ENCODE data around the gene CPED1.
"Not testable (repeated sequence)": the region's sequence is repeated elsewhere in the genome, so short reads cannot be mapped to it uniquely, and the experiment has no call there.

The CPED1 gene

GRCh38 chr7:121038717-121039509, 50.4 kb downstream of the CPED1 start:
- DNase-seq, result no peak

GRCh38 chr7:121039510-121039822, 51.0 kb downstream of the CPED1 start:
- no peak for DNase-seq

GRCh38 chr7:121039994-121040393, 51.5 kb downstream of the CPED1 start:
- DNase-seq, result no peak

GRCh38 chr7:121041516-121042148, 53.1 kb downstream of the CPED1 start:
- no peak for DNase-seq

- no peak for DNase-seq
These were observed 53.7 kb downstream of the CPED1 start for GRCh38 chr7:121042195-121042594.

- DNase-seq, result no peak
These were observed 54.4 kb downstream of the CPED1 start for GRCh38 chr7:121042899-121043298.

GRCh38 chr7:121043314-121044234, 55.1 kb downstream of the CPED1 start:
- DNase-seq, result no peak

GRCh38 chr7:121045090-121045489, 56.6 kb downstream of the CPED1 start:
- DNase-seq, result no peak

- no peak for DNase-seq
These were observed 57.5 kb downstream of the CPED1 start for GRCh38 chr7:121046009-121046408.

- DNase-seq, result no peak
These were observed 58.5 kb downstream of the CPED1 start for GRCh38 chr7:121046893-121047468.

- no peak for DNase-seq
These were observed 59.7 kb downstream of the CPED1 start for GRCh38 chr7:121048195-121048594.

GRCh38 chr7:121049028-121049791, 60.7 kb downstream of the CPED1 start:
- DNase-seq, result no peak

GRCh38 chr7:121049897-121050296, 61.4 kb downstream of the CPED1 start:
- DNase-seq, result no peak

- DNase-seq, result no peak
These were observed 64.7 kb downstream of the CPED1 start for GRCh38 chr7:121053219-121053618.

GRCh38 chr7:121054925-121055324, 66.4 kb downstream of the CPED1 start:
- DNase-seq, result no peak

- no peak for DNase-seq
These were observed 69.4 kb downstream of the CPED1 start for GRCh38 chr7:121057878-121058277.

- DNase-seq, result no peak
These were observed 70.5 kb downstream of the CPED1 start for GRCh38 chr7:121058975-121059374.

GRCh38 chr7:121059979-121060509, 71.5 kb downstream of the CPED1 start:
- not testable (repeated sequence) for DNase-seq

- DNase-seq, result no peak
These were observed 73.4 kb downstream of the CPED1 start for GRCh38 chr7:121061677-121062582.

Data from nucleus accumbens (tissue), 56 donors.